ENCODE data around the gene BMPR1B. TPM values are rescaled to one million over a fixed set of nuclear protein-coding genes. Genes with fewer than 3 reads are reported as not detected.

The BMPR1B gene
- total and polyA plus RNA-seq, 2 of the 8 experiments (the other 6 are each of a cell fraction or from before 2014, with no cell fraction given): 0.14 to 1.1 TPM

DNA sequence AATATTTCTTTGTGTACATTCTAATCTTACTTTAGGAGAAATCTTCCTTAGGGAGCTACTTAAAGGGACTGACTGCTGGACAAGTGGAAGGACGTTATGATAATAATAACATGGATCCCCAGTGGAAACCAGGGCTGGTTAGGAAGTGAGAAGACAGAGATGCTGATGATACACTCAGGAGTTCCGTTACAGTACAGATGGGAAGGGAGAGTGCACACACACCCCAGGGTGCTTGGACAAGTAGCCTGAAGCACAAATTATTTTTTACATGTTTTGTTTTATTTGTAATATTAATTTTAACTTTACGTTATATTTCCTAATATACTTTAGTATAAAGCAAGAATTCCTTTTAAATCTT lies 84.1 kb downstream of the BMPR1B start (continued):
- TF ChIP-seq, protein P1, sequence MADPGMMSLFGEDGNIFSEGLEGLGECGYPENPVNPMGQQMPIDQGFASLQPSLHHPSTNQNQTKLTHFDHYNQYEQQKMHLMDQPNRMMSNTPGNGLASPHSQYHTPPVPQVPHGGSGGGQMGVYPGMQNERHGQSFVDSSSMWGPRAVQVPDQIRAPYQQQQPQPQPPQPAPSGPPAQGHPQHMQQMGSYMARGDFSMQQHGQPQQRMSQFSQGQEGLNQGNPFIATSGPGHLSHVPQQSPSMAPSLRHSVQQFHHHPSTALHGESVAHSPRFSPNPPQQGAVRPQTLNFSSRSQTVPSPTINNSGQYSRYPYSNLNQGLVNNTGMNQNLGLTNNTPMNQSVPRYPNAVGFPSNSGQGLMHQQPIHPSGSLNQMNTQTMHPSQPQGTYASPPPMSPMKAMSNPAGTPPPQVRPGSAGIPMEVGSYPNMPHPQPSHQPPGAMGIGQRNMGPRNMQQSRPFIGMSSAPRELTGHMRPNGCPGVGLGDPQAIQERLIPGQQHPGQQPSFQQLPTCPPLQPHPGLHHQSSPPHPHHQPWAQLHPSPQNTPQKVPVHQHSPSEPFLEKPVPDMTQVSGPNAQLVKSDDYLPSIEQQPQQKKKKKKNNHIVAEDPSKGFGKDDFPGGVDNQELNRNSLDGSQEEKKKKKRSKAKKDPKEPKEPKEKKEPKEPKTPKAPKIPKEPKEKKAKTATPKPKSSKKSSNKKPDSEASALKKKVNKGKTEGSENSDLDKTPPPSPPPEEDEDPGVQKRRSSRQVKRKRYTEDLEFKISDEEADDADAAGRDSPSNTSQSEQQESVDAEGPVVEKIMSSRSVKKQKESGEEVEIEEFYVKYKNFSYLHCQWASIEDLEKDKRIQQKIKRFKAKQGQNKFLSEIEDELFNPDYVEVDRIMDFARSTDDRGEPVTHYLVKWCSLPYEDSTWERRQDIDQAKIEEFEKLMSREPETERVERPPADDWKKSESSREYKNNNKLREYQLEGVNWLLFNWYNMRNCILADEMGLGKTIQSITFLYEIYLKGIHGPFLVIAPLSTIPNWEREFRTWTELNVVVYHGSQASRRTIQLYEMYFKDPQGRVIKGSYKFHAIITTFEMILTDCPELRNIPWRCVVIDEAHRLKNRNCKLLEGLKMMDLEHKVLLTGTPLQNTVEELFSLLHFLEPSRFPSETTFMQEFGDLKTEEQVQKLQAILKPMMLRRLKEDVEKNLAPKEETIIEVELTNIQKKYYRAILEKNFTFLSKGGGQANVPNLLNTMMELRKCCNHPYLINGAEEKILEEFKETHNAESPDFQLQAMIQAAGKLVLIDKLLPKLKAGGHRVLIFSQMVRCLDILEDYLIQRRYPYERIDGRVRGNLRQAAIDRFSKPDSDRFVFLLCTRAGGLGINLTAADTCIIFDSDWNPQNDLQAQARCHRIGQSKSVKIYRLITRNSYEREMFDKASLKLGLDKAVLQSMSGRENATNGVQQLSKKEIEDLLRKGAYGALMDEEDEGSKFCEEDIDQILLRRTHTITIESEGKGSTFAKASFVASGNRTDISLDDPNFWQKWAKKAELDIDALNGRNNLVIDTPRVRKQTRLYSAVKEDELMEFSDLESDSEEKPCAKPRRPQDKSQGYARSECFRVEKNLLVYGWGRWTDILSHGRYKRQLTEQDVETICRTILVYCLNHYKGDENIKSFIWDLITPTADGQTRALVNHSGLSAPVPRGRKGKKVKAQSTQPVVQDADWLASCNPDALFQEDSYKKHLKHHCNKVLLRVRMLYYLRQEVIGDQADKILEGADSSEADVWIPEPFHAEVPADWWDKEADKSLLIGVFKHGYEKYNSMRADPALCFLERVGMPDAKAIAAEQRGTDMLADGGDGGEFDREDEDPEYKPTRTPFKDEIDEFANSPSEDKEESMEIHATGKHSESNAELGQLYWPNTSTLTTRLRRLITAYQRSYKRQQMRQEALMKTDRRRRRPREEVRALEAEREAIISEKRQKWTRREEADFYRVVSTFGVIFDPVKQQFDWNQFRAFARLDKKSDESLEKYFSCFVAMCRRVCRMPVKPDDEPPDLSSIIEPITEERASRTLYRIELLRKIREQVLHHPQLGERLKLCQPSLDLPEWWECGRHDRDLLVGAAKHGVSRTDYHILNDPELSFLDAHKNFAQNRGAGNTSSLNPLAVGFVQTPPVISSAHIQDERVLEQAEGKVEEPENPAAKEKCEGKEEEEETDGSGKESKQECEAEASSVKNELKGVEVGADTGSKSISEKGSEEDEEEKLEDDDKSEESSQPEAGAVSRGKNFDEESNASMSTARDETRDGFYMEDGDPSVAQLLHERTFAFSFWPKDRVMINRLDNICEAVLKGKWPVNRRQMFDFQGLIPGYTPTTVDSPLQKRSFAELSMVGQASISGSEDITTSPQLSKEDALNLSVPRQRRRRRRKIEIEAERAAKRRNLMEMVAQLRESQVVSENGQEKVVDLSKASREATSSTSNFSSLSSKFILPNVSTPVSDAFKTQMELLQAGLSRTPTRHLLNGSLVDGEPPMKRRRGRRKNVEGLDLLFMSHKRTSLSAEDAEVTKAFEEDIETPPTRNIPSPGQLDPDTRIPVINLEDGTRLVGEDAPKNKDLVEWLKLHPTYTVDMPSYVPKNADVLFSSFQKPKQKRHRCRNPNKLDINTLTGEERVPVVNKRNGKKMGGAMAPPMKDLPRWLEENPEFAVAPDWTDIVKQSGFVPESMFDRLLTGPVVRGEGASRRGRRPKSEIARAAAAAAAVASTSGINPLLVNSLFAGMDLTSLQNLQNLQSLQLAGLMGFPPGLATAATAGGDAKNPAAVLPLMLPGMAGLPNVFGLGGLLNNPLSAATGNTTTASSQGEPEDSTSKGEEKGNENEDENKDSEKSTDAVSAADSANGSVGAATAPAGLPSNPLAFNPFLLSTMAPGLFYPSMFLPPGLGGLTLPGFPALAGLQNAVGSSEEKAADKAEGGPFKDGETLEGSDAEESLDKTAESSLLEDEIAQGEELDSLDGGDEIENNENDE (IDR thresholded peaks at IDR 0.05; ENCODE audit: insufficient replicate concordance, low read length): no peak
- TF ChIP-seq EP300 (IDR thresholded peaks at IDR 0.05; ENCODE audit: borderline replicate concordance in 1 of 2, low read depth in 2 of 2, low read length in 2 of 2) (no peak), SIX5 (IDR thresholded peaks at IDR 0.05; ENCODE audit: low read depth, low read length) (no peak), CHD1 (IDR thresholded peaks at IDR 0.05; ENCODE audit: low read depth, low read length) (no peak), CHD2 (IDR thresholded peaks at IDR 0.05; ENCODE audit: low read length) (no peak), CBX8 (IDR thresholded peaks at IDR 0.05; ENCODE audit: borderline replicate concordance, low read depth, low read length) (no peak)

Data from H1 (cell line).